HT1080 (cell line): ENCODE data around the gene DLEC1. TPM values are rescaled to one million over a fixed set of nuclear protein-coding genes. Genes with fewer than 3 reads are reported as not detected.

Experiments used
- DNase-seq: peaks from one replicate; pipeline ENCODE4 v3.0.0-alpha.2; 2015; ENCODE audit warnings: low read depth
- total RNA-seq: library from RNA; depleted of rRNA; stranded (reverse); fragments of >200 nt; shearing (Covaris generic); gene quantifications from 2 replicates; pipeline ENCODE4 v1.2.3, GENCODE V29; 2014

Gene DLEC1
- total RNA-seq, 1 experiment from 2014 or later = not detected

- DNase-seq = no peak
Observed at GRCh38 chr3:38105525-38105924, 66.5 kb downstream of the DLEC1 start.

GRCh38 chr3:38107911-38108648 is 69.1 kb downstream of the DLEC1 start:
- no peak for DNase-seq

- no peak for DNase-seq
Observed at GRCh38 chr3:38108649-38109579, 69.9 kb downstream of the DLEC1 start.

GRCh38 chr3:38109580-38110313 is 70.7 kb downstream of the DLEC1 start:
- no peak for DNase-seq

GRCh38 chr3:38110314-38111050 is 71.5 kb downstream of the DLEC1 start:
- DNase-seq = no peak

GRCh38 chr3:38111201-38111600 is 72.2 kb downstream of the DLEC1 start:
- DNase-seq = no peak

GRCh38 chr3:38111696-38112377 is 72.8 kb downstream of the DLEC1 start:
- no peak for DNase-seq

- no peak for DNase-seq
Observed at GRCh38 chr3:38112378-38112761, 73.4 kb downstream of the DLEC1 start.

- DNase-seq = no peak
Observed at GRCh38 chr3:38114052-38114874, 75.3 kb downstream of the DLEC1 start.

- no peak for DNase-seq
Observed at GRCh38 chr3:38114875-38115644, 76.1 kb downstream of the DLEC1 start.

GRCh38 chr3:38115645-38116427 is 76.8 kb downstream of the DLEC1 start:
- no peak for DNase-seq

- no peak for DNase-seq
Observed at GRCh38 chr3:38116471-38117162, 77.6 kb downstream of the DLEC1 start.

- no peak for DNase-seq
Observed at GRCh38 chr3:38117163-38117716, 78.2 kb downstream of the DLEC1 start.

- peak; percentile 67 for DNase-seq
Observed at GRCh38 chr3:38117748-38118420, 78.9 kb downstream of the DLEC1 start.

GRCh38 chr3:38118421-38119247 is 79.6 kb downstream of the DLEC1 start:
- no peak for DNase-seq

- DNase-seq = no peak
Observed at GRCh38 chr3:38119248-38119544, 80.2 kb downstream of the DLEC1 start.
